OCI-LY7 (cell line): ENCODE measurements around the gene TRMT44. TPM values are rescaled to one million over a fixed set of nuclear protein-coding genes. Genes with fewer than 3 reads are reported as not detected.
"Not testable (repeated sequence)": the region's sequence is repeated elsewhere in the genome, so short reads cannot be mapped to it uniquely, and the experiment has no call there.

ENCODE experiments used
- BruUV-seq: library from RNA; stranded (reverse); fragments of 400-500 nt; replicated peaks from 2 replicates; lab custom pipeline; 2021; lab: Mats Ljungman, UMichigan
- CTCF ChIA-PET: fragments of 300-600 bp; sonication (Branson Sonifier 250); formaldehyde crosslinking; loops from one replicate; lab custom pipeline; 2022; ENCODE audit warnings: antibody characterized with exemption; ENCODE audit not compliant: unreplicated experiment; lab: Charles Lee
- POLR2A ChIA-PET: fragments of 300-600 bp; sonication (Branson Sonifier 250); formaldehyde crosslinking; loops from one replicate; lab custom pipeline; 2022; ENCODE audit warnings: antibody characterized with exemption; lab: Charles Lee
- DNase-seq: peaks from one replicate; pipeline ENCODE4 v3.0.0-alpha.2; 2015; ENCODE audit warnings: low spot score
- H2AFZ ChIP-seq: fragments of 200-600 bp; sonication (generic), shearing (Covaris generic); 2 replicates; pipeline ENCODE4 v1.6.1; 2014; ENCODE audit warnings: mild to moderate bottlenecking, antibody characterized with exemption, low read length, moderate library complexity
- H3K27ac ChIP-seq: fragments of 200-600 bp; sonication (generic); 2 replicates; pipeline ENCODE4 v1.5.1; 2014; ENCODE audit warnings: mixed run types, low read depth, mild to moderate bottlenecking, moderate library complexity, low read length, inconsistent platforms; ENCODE audit not compliant: poor library complexity, severe bottlenecking
- H3K36me3 ChIP-seq: fragments of 200-600 bp; sonication (generic); 2 replicates; pipeline ENCODE4 v1.6.1; 2014; ENCODE audit warnings: mild to moderate bottlenecking, antibody characterized with exemption, low read length, moderate library complexity, mixed read lengths; ENCODE audit not compliant: insufficient read depth
- H3K4me1 ChIP-seq: fragments of 200-600 bp; sonication (generic); 2 replicates; pipeline ENCODE4 v1.5.1; 2014; ENCODE audit warnings: mild to moderate bottlenecking, low read length; ENCODE audit not compliant: insufficient read depth, poor library complexity, severe bottlenecking
- H3K4me2 ChIP-seq: fragments of 200-600 bp; sonication (generic); 2 replicates; pipeline ENCODE4 v1.6.1; 2014; ENCODE audit warnings: mild to moderate bottlenecking, low read length
- H3K4me3 ChIP-seq: fragments of 200-600 bp; sonication (generic); 2 replicates; pipeline ENCODE4 v1.5.1; 2014; ENCODE audit warnings: mild to moderate bottlenecking, low read depth, low read length; ENCODE audit not compliant: poor library complexity, severe bottlenecking
- H3K79me2 ChIP-seq: fragments of 200-600 bp; sonication (generic); 2 replicates; pipeline ENCODE4 v1.6.1; 2016; ENCODE audit warnings: low read depth, mild to moderate bottlenecking, low read length, moderate library complexity, mixed read lengths; ENCODE audit not compliant: insufficient read depth
- H3K9me2 ChIP-seq: fragments of 200-600 bp; sonication (generic); 2 replicates; pipeline ENCODE4 v1.6.1; 2016; ENCODE audit warnings: mild to moderate bottlenecking, low read length, mixed read lengths; ENCODE audit not compliant: insufficient read depth
- H3K9me3 ChIP-seq: fragments of 200-600 bp; sonication (generic); 2 replicates; pipeline ENCODE4 v1.6.1; 2014; ENCODE audit warnings: mild to moderate bottlenecking, mixed run types, low read length, mixed read lengths
- H4K20me1 ChIP-seq: fragments of 200-600 bp; sonication (generic); 2 replicates; pipeline ENCODE4 v1.6.1; 2014; ENCODE audit warnings: mild to moderate bottlenecking, antibody characterized with exemption, low read length, moderate library complexity, mixed read lengths; ENCODE audit not compliant: insufficient read depth
- CTCF ChIP-seq: fragments of 200-600 bp; sonication (generic); conservative IDR thresholded peaks from 2 replicates; pipeline ENCODE4 v1.5.1; 2014; ENCODE audit warnings: mild to moderate bottlenecking, antibody characterized with exemption, low read length, moderate library complexity, mixed read lengths
- EZH2phosphoT487 ChIP-seq: fragments of 200-600 bp; sonication (generic); IDR thresholded peaks from 2 replicates; pipeline ENCODE4 v1.6.1; 2018; ENCODE audit warnings: low read depth, borderline replicate concordance, mild to moderate bottlenecking, mixed run types, antibody characterized with exemption, low read length, moderate library complexity, mixed read lengths
- intact Hi-C: fragments of 100-400 bp; cut with micrococcal nuclease; formaldehyde crosslinking; loops from one replicate; pipeline ENCODE4 v1.10.0; 2022; ENCODE audit not compliant: unreplicated experiment
- total RNA-seq, 2 experiments: library from RNA; depleted of rRNA in 1 of 2; stranded (reverse); fragments of >200 nt in 1 of 2; shearing (Covaris generic) in 1 of 2; gene quantifications; 2 replicates each; pipeline ENCODE4 v1.2.3, GENCODE V29; 2014 to 2022

Gene TRMT44
- total RNA-seq, 2 experiments from 2014 or later = 23.0 to 28.3 TPM

GRCh38 chr4:8488791-8489369 lies 48.3 kb downstream of the TRMT44 start:
- no peak overlapping the region for H3K4me3 ChIP-seq
- no peaks in the 10 kb centered on the region for H4K20me1 ChIP-seq
- no peaks in the 10 kb centered on the region for H3K9me3 ChIP-seq
- no peaks in the 10 kb centered on the region for H3K9me2 ChIP-seq
- no TSS peak for BruUV-seq
- CTCF ChIA-PET = no interaction called here
- H3K79me2 ChIP-seq = no peaks in the 10 kb centered on the region
- POLR2A ChIA-PET = no interaction called here
- no peaks in the 10 kb centered on the region for H3K4me1 ChIP-seq
- intact Hi-C loops = no loop called here
- no peaks in the 10 kb centered on the region for H3K36me3 ChIP-seq
- no peak overlapping the region for H3K27ac ChIP-seq
- H2AFZ ChIP-seq = no peak overlapping the region
- no peak for TF ChIP-seq CTCF
- TF ChIP-seq EZH2phosphoT487 = no peak
- no peak for DNase-seq
- H3K4me2 ChIP-seq = no peak overlapping the region

DNA sequence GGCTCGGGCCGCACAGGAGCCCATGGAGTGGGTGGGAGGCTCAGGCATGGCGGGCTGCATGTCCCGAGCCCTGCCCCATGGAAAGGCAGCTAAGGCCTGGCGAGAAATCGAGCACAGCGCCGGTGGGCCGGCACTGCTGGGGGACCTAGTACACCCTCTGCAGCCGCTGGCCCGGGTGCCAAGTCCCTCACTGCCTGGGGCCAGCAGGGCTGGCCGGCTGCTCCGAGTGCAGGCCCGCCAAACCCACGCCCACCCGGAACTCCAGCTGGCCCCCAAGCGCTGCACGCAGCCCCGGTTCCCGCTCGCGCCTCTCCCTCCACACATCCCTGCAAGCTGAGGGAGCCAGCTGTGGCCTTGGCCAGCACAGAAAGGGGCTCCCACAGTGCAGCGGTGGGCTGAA lies 50.9 kb downstream of the TRMT44 start:
- H3K9me2 ChIP-seq, H2AFZ ChIP-seq, H3K79me2 ChIP-seq, H3K9me3 ChIP-seq, BruUV-seq, H3K36me3 ChIP-seq, H4K20me1 ChIP-seq, H3K4me3 ChIP-seq, CTCF ChIA-PET, DNase-seq, H3K27ac ChIP-seq, H3K4me2 ChIP-seq, intact Hi-C loops, H3K4me1 ChIP-seq: not testable (repeated sequence)
- POLR2A ChIA-PET = interaction anchor here (1.0 kb wide), 1 partner anchor 10 kb away, joined by 3 read pairs; no protein-coding TSS in a partner anchor

- H3K27ac ChIP-seq = no peak overlapping the region
- BruUV-seq = no TSS peak
- POLR2A ChIA-PET = no interaction called here
- TF ChIP-seq CTCF (no peak), EZH2phosphoT487 (no peak)
- DNase-seq = no peak
- no peak overlapping the region for H3K4me3 ChIP-seq
- H3K4me1 ChIP-seq = no peaks in the 10 kb centered on the region
- H3K4me2 ChIP-seq = no peak overlapping the region
- H3K9me3 ChIP-seq = no peaks in the 10 kb centered on the region
- CTCF ChIA-PET = no interaction called here
- H3K9me2 ChIP-seq = no peaks in the 10 kb centered on the region
- H2AFZ ChIP-seq = no peak overlapping the region
- H4K20me1 ChIP-seq = no peaks in the 10 kb centered on the region
- no peaks in the 10 kb centered on the region for H3K79me2 ChIP-seq
- intact Hi-C loops = no loop called here
- no peaks in the 10 kb centered on the region for H3K36me3 ChIP-seq
Observed at GRCh38 chr4:8492174-8492573, 51.6 kb downstream of the TRMT44 start.
